GM19193 (cell line): ENCODE data around the gene OPN1SW.

Experiments used
- POLR2A ChIP-seq: IDR thresholded peaks from 4 replicates; pipeline ENCODE4 v1.6.1; 2011; ENCODE audit not compliant: insufficient read depth, insufficient read length; ENCODE audit errors: extremely low read depth

Gene OPN1SW

GRCh38 chr7:128734890-128735289, 40.7 kb downstream of the OPN1SW start:
- no peak for TF ChIP-seq POLR2A

- TF ChIP-seq POLR2A = no peak
Measured at GRCh38 chr7:128733278-128733645, 42.3 kb downstream of the OPN1SW start.

- TF ChIP-seq POLR2A = no peak
Measured at GRCh38 chr7:128732521-128733277, 42.9 kb downstream of the OPN1SW start.

GRCh38 chr7:128731184-128731583, 44.4 kb downstream of the OPN1SW start:
- TF ChIP-seq POLR2A = no peak

GRCh38 chr7:128729494-128729893, 46.1 kb downstream of the OPN1SW start:
- no peak for TF ChIP-seq POLR2A

GRCh38 chr7:128728598-128728997, 47.0 kb downstream of the OPN1SW start:
- TF ChIP-seq POLR2A = no peak

- no peak for TF ChIP-seq POLR2A
Measured at GRCh38 chr7:128727239-128727638, 48.4 kb downstream of the OPN1SW start.

- no peak for TF ChIP-seq POLR2A
Measured at GRCh38 chr7:128726737-128727072, 48.9 kb downstream of the OPN1SW start.

GRCh38 chr7:128726059-128726736, 49.4 kb downstream of the OPN1SW start:
- TF ChIP-seq POLR2A = no peak

- no peak for TF ChIP-seq POLR2A
Measured at GRCh38 chr7:128725531-128725930, 50.1 kb downstream of the OPN1SW start.

GRCh38 chr7:128724743-128725142, 50.9 kb downstream of the OPN1SW start:
- TF ChIP-seq POLR2A = no peak
